Gastrocnemius medialis (tissue), 4 donors: Measurements from ENCODE around the gene SPINK5. TPM values are rescaled to one million over a fixed set of nuclear protein-coding genes. Genes with fewer than 3 reads are reported as not detected.

Source experiments
- ATAC-seq, 2 donors: fragments of 150-250 bp; one replicate each; pipeline ENCODE4 v1.9.1; 2016
- DNase-seq, 2 donors: peaks; one replicate each; pipeline ENCODE4 v3.0.0-alpha.2; 2019
- H3K27ac ChIP-seq, 4 donors: fragments of 200-600 bp; sonication (generic); 1 replicate in 1 of 4; 2 replicates in 3 of 4; pipeline ENCODE4 v1.5.1; 2016 to 2018; ENCODE audit warnings: mild to moderate bottlenecking in 2 of 4, moderate library complexity in 1 of 4
- H3K27me3 ChIP-seq, 3 donors: fragments of 200-600 bp; sonication (generic) in 2 of 3; 1 replicate in 1 of 3; 2 replicates in 2 of 3; pipeline versions ENCODE4 v1.5.1 to v1.6.0; 2016 to 2019; ENCODE audit warnings: mild to moderate bottlenecking in 1 of 3, moderate library complexity in 1 of 3
- H3K36me3 ChIP-seq, 2 donors: fragments of 200-600 bp; sonication (generic) in 1 of 2; one replicate each; pipeline ENCODE4 v1.5.1; 2017 to 2018
- H3K4me1 ChIP-seq, 2 donors: fragments of 200-600 bp; sonication (generic) in 1 of 2; one replicate each; pipeline ENCODE4 v1.5.1; 2016 to 2017; ENCODE audit warnings: mild to moderate bottlenecking in 2 of 2
- H3K4me3 ChIP-seq, 4 donors: fragments of 200-600 bp; sonication (generic) in 3 of 4; 1 replicate in 1 of 4; 2 replicates in 3 of 4; pipeline ENCODE4 v1.5.1; 2016 to 2019; ENCODE audit warnings: mild to moderate bottlenecking in 2 of 4
- H3K9me3 ChIP-seq, 3 donors: fragments of 200-600 bp; sonication (generic) in 2 of 3; 1 replicate in 1 of 3; 2 replicates in 2 of 3; pipeline ENCODE4 v1.5.1; 2016 to 2019
- CTCF ChIP-seq, 5 experiments: fragments of 450-650 bp in 3 of 5; fragments of 200-600 bp in 2 of 5; sonication (generic) in 2 of 5; IDR thresholded peaks in 4 of 5; conservative IDR thresholded peaks in 1 of 5; 1 replicate in 4 of 5; 2 replicates in 1 of 5; pipeline ENCODE4 v1.5.1; 2016 to 2019; ENCODE audit warnings: antibody characterized with exemption in 5 of 5, mild to moderate bottlenecking in 3 of 5, moderate library complexity in 3 of 5
- POLR2A ChIP-seq, 2 donors: fragments of 450-650 bp; IDR thresholded peaks; one replicate each; pipeline ENCODE4 v1.6.1; 2017; ENCODE audit warnings: antibody characterized with exemption in 2 of 2, mild to moderate bottlenecking in 2 of 2, moderate library complexity in 2 of 2
- in situ Hi-C, 4 donors: fragments of 200-750 bp; cut with MboI; loops; one replicate each; pipeline versions ENCODE4 v1.15.0 to v1.8.0; 2017; ENCODE audit warnings: low sequenced_read_pairs in 4 of 4
- intact Hi-C: fragments of 100-400 bp; cut with DNase I; formaldehyde crosslinking; loops from one replicate; pipeline ENCODE4 v1.15.1; 2023; ENCODE audit warnings: low total_unique reads
- total RNA-seq, 4 donors: library from RNA; depleted of rRNA; stranded (reverse); fragments of >200 nt; gene quantifications; one replicate each; pipeline versions ENCODE4 v1.1.0 to v1.2.3, GENCODE V29; 2016

The SPINK5 gene
- total RNA-seq, 4 donors from 2014 or later, result 0.09 to 1.8 TPM; not detected in 2

DNA sequence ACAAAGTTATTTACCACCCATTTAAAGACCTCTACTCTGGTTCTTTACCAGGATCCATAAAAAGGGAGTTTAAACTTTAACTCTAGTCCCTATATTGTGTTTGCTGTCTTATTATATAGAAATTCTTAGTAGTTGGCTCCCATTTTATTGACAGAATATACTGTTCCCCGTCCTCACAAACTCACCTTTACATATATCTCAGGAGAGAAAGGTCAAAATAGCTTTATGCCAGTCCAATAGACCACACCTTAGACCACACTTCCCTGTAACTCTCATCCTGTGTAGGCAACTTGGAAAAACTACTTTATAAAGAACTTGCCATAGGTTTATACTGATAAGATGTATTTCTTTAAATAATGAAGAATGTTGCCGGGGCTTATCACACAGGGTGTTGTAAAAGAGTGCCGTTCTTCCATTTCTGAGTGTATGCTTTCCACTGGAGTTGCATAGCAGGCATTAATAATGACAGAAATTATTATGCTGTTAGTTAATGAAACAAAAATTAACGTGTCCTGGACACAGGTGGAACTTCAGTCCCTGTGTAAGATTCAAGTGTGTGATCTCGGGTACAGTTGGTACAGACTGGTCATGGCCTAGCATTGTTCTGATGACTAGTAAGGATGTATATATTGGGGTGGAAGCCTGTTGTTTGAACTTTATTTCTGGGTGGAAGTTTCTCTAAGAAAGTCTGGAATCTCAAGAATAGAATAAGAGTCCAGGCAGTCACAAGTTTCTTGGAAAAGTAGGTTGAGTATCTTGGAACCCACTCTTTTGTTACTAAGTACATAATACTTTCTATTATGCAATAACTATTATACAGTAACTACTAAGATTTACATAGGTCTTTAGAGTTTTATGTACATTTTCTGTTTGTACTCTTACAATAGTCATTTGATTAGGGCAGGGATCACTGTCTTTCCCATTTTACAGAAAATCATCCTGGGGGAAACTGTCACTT lies 71.6 kb downstream of the SPINK5 start:
- intact Hi-C loops (no loop called here), in situ Hi-C loops (no loop called here)
- no peaks in the 10 kb centered on the region for H3K4me1 ChIP-seq
- no peak overlapping the region for H3K27ac ChIP-seq
- TF ChIP-seq POLR2A (IDR thresholded peaks at IDR 0.05) (no peak), CTCF (IDR thresholded peaks at IDR 0.05 in 4 of 5, conservative IDR thresholded peaks at IDR 0.05 in 1 of 5) (no peak)
- no peaks in the 10 kb centered on the region for H3K9me3 ChIP-seq
- H3K27me3 ChIP-seq, result no peaks in the 10 kb centered on the region
- DNase-seq, result no peak
- no peaks in the 10 kb centered on the region for H3K36me3 ChIP-seq
- no peak overlapping the region for H3K4me3 ChIP-seq
- no peak for ATAC-seq

- Histone ChIP-seq H3K27me3 (no peaks in the 10 kb centered on the region), H3K9me3 (no peaks in the 10 kb centered on the region), H3K36me3 (no peaks in the 10 kb centered on the region), H3K4me3 (no peak overlapping the region), H3K4me1 (no peaks in the 10 kb centered on the region), H3K27ac (no peak overlapping the region)
- TF ChIP-seq POLR2A (IDR thresholded peaks at IDR 0.05) (no peak), CTCF (IDR thresholded peaks at IDR 0.05 in 4 of 5, conservative IDR thresholded peaks at IDR 0.05 in 1 of 5) (no peak)
- ATAC-seq (no peak), DNase-seq (no peak)
- in situ Hi-C loops, result no loop called here
- intact Hi-C loops, result no loop called here
Measured at GRCh38 chr5:148140846-148141245, 77.1 kb downstream of the SPINK5 start.

GRCh38 chr5:148141645-148142044 lies 77.9 kb downstream of the SPINK5 start:
- intact Hi-C loops, result no loop called here
- H3K27me3 ChIP-seq, result no peaks in the 10 kb centered on the region
- ATAC-seq (no peak), DNase-seq (no peak)
- no peak overlapping the region for H3K4me3 ChIP-seq
- H3K27ac ChIP-seq, result no peak overlapping the region
- in situ Hi-C loops, result no loop called here
- TF ChIP-seq POLR2A (IDR thresholded peaks at IDR 0.05), result no peak
- no peak for TF ChIP-seq CTCF (IDR thresholded peaks at IDR 0.05 in 4 of 5, conservative IDR thresholded peaks at IDR 0.05 in 1 of 5)
- H3K9me3 ChIP-seq, result no peaks in the 10 kb centered on the region
- no peaks in the 10 kb centered on the region for H3K36me3 ChIP-seq
- H3K4me1 ChIP-seq, result no peaks in the 10 kb centered on the region

DNA sequence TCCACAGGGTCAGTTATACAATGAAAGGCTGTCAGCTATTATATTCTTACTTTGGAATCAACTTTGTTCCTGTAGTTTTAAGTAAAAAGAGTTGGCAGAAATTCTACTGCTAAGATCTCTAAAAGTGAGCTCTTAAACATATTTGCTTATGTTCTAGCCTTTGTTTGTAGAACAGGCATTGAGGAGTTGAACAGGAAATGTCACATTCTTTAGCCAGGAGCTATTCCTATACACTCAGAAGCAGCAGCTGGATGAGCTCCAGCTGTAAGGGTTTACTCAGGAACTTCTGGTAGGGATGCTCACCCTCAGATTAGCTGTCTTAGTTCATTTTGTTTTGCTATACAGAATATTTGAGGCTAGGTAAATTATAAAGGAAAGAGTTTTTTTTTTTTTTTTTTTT lies 82.1 kb downstream of the SPINK5 start:
- in situ Hi-C loops (no loop called here), intact Hi-C loops (no loop called here)
- H3K27me3 ChIP-seq, result no peaks in the 10 kb centered on the region
- DNase-seq (no peak), ATAC-seq (no peak)
- no peaks in the 10 kb centered on the region for H3K9me3 ChIP-seq
- no peak for TF ChIP-seq CTCF (IDR thresholded peaks at IDR 0.05 in 4 of 5, conservative IDR thresholded peaks at IDR 0.05 in 1 of 5)
- H3K36me3 ChIP-seq, result no peaks in the 10 kb centered on the region
- H3K27ac ChIP-seq, result no peak overlapping the region
- H3K4me1 ChIP-seq, result no peaks in the 10 kb centered on the region
- no peak overlapping the region for H3K4me3 ChIP-seq
